GM12892 (cell line): ENCODE measurements around the gene DCT.

ENCODE experiments used
- POLR2A ChIP-seq: IDR thresholded peaks from 2 replicates; pipeline ENCODE4 v1.6.1; 2011; ENCODE audit warnings: low read depth, low read length, control low read depth
- POLR2AphosphoS5 ChIP-seq: IDR thresholded peaks from 2 replicates; pipeline ENCODE4 v1.6.1; 2011; ENCODE audit warnings: low read depth, low read length, control low read depth
- TAF1 ChIP-seq: IDR thresholded peaks from 2 replicates; pipeline ENCODE4 v1.6.1; 2011; ENCODE audit warnings: low read depth, mild to moderate bottlenecking, control low read depth, low read length, borderline replicate concordance

- TF ChIP-seq TAF1 (no peak), POLR2A (no peak), POLR2AphosphoS5 (no peak)
Measured at GRCh38 chr13:94413598-94413944, 65.9 kb downstream of the DCT start.
